Hematopoietic multipotent progenitor cell (in vitro differentiated cells): ENCODE measurements around the gene ENAH. TPM values are rescaled to one million over a fixed set of nuclear protein-coding genes. Genes with fewer than 3 reads are reported as not detected.
"Not testable (repeated sequence)": the region's sequence is repeated elsewhere in the genome, so short reads cannot be mapped to it uniquely, and the experiment has no call there.

Experiments
- DNase-seq, 3 donors: peaks; one replicate each; pipeline ENCODE4 v3.0.0-alpha.2; 2011 to 2015; ENCODE audit warnings: low read depth in 2 of 3, low spot score in 2 of 3
- total RNA-seq: library from RNA; depleted of rRNA; stranded (reverse); fragments of >200 nt; gene quantifications from one replicate; pipeline ENCODE4 v1.2.3, GENCODE V29; 2012

The ENAH gene
- total RNA-seq, 1 donor, result 0.54 TPM

DNA sequence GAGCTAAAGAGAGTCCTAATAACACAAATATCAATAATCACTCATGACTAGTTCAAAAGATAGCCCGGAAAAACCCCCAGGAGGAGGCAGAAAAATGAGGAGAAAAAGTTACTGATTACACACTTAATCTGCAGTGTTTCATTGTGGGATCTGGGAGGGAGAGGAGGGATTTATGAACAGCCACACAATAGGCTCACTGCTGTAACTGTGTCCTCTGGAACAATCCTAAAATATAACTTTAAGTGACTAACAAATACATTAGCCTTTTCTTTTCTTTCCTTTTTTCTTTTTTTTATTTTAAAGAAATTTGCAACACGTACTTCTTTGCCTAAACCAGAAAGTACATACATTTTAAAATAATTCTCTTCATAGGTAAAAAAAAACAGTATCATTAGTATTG, 118.8 kb downstream of the ENAH start:
- no peak for DNase-seq

DNA sequence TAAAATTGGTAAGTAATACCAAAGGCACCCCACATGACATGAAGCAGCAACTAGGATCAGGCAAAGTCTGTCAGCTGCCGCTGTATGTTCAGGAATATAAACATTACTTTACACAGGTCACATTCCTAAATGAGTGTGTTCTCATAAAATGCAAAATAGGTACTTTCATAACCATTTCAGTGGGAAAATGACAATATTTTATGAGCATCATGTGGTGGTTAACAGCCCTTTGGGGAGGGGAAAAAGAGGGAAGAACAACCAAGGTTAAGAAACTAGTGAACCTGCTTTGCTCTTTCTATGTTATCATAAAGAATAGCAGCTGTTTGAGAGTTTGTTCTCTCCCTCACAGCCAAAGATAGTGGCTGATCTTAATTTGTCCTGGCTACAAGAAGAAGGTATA, 119.7 kb downstream of the ENAH start:
- no peak for DNase-seq

DNA sequence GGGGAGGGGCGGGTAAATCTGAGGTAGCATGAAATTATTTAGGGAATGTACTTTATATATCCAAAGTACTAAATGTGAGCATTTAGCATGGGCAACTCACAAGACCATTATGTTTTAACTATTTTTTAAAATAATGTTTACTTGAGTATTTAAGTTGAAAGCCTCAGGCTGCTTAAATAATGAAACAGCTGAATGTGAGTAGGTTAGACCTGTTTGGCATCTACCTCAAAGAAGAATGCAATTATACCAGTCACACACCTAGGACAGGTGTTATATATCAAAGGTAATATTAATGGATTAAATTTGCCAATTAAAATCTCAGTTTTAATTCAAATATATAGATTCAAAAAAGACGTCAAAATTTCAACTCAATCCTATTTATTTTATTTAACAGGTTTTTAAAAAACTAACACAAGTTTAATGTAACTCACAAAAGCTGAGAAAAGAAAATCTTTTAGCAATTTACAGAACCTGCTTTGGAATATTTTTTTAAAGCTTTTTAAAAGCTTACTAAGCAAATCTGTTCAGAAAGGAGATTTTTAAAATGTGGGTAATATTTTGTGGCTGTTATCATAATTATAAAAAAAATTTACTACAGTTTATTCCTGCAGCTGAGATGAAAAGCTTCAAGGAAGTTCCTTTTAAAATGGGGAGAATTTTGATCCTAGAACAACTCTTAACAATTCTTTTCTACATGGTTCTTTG, 120.5 kb downstream of the ENAH start:
- DNase-seq, result no peak

DNA sequence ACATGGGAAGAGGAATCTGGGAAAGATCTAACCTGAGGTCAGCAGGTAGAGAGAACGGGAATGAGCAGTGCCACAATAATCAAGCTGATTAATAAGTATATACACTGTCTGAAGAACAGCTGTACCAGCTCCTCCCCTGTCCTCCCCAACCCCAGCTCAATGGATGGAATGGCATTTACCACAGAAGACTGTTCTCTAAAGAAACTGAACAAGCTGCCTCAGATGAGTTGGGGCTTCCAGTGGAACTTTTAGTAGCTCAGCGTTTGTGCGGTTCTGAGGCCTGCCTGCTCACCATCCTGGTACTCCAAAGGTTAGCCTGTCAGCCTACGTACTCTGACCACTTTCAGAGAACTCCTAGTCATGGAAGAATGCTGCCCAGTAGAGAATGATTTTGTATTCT, 123.2 kb downstream of the ENAH start:
- no peak for DNase-seq

DNA sequence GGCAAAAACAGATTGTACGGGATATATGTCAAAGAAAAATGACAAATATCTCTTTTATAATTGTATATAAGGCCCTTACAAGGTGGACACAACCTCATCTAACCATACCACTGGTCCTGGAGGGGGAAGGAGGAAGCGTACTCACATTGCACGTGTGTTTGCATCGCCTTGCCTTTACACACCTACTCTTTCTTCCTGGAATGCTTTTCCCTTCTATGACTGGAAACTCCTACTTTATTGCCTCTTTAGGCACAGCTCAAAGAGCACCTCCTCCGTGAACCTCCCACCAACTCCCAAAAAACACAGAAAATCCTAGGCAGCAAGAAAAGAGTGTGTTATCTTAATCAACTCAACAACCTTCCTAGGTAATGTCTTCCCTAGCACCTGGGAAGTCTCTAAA, 125.3 kb downstream of the ENAH start:
- no peak for DNase-seq

DNA sequence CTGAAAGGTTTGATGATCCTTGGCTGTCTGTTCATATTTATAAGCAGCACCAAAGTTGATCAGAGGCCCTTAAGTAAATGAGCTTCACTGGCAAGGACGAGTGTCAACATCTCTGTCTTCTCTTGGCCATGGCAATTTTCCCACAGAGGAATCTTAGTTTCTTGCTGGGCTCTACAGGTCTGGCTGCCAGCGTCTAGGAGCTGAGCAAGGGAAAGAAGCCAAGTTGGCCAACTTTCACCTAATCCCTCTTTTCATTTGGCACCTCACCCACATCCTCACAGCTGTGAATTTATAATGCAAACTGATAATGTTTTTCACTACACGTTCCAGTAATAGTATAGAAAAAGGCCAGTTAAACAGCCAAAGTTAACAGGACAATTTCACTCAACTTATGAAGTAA, 126.0 kb downstream of the ENAH start:
- DNase-seq, result no peak

DNA sequence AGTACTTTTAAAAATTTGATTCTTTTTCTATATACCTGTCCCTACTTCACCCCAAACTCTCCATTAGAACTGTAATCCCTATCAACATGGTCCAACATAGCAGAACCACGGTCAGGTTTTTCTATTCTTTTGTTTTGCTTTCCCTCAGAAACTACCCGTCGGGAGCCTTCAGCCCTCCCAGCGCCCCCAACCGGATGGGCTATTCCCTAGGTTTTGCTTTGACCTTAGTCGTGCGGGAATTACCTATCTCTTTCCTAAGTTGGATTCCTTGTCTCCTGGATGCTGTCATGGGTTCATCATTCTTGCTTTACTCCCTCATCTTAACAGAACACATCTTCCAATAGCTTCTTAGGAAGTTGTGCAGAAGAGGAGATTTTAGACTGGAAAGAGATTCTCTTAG, 127.5 kb downstream of the ENAH start:
- DNase-seq, result no peak

DNA sequence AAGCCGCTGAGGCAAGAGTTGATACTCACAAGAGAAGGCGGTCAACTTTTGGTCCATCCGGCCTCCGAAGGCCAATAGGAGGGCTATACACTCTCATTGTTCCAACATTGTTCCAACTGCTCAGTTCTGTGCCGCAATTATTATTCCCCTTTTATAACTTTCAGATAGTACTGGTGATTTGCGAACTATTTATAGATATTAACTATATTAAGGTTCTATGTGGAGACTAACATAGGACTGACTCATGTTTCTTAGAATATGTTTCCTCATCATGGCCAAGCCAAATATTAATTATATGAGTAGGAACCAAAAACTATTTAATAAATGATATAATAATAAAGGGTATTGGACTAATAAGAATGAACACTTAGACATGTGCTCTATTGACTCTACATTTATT, 128.4 kb downstream of the ENAH start:
- no peak for DNase-seq

DNA sequence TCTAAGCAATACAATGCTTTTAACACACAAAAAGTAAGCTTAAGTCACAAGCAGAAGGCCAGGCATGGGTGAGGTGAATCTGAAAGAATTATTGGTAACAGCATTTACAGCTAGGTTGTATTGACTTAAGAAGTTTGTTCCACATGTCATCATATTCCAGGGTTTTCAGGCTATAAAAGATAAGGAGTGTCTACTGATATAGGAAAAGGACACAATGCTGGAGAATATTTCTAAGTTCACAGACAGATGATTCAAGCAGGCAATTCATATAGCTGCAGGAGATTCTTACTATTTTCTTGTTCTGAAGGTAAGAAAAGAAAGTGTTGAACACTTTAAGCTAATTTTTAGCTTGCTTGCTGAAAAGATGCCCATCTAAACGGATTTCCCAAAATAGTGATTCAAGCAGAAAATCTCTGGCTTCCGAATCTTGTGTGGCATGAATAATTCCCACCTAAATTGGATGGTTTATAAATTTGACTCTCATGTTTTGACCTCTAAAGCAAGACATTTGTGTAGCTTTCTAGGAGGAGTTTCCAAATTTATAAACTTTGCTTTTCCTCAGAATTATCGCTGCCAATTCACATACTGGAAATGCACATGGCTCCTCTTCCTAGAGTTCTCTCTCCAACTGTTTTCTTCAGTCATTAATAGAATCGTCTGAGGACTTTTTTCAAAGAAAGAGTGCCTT, 129.5 kb downstream of the ENAH start:
- no peak for DNase-seq

DNA sequence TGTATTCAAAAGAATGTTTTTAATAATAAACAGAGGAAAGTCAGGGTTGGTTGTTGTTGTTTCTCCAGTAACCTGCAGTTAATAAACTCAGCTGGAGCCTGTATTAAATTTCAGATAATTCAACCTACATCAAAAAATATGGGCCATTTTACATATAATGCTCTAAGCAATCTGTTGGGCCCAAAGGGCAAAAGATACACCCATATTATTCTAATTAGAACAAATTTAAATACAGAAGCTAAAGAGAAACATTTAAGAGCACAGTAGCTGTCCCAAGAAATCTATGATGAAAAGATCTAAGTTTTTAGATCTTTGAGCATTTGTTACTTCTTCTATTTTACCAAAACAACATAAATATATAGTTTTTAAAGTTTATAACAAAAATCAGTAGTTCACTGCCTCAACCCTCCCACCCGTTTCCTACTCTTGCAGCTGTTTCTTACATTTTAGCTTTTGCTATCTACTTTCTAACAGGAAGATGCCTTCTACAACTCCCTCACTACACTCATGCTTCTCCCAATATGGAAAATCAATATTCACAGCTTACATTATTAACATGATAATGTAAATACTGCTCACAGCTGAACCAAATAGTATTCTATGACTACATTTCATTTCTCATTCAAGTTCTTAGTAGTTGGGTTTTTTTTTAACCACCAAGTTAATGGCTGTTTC, 130.2 kb downstream of the ENAH start:
- no peak for DNase-seq

DNA sequence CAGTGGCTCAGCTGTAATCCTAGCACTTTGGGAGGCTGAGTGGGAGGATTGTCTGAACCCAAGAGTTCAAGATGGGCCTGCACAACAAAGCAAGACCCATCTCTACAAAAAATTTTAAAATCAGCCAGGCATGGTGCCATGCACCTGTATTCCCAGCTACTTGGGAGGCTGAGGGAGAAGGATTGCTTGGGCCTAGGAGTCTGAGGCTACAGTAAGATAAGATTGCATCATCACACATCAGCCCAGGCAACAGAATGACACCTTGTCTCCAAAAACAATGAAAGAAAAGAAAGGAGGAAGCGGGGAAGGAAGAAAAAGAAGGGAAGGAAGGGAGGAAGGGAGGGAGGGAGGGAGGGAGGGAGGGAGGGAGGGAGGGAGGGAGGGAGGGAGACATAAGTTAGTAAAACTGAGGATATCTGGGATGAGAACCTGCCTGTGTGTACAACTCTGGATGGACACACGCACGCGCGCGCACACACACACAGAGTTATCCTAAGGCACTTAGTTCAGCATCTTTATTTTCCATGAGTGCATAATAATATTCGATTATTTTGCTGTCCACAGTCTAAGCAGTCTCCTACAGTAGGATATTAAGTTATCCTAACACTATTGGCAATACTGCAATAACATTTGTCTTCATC, 132.2 kb downstream of the ENAH start:
- no peak for DNase-seq

DNA sequence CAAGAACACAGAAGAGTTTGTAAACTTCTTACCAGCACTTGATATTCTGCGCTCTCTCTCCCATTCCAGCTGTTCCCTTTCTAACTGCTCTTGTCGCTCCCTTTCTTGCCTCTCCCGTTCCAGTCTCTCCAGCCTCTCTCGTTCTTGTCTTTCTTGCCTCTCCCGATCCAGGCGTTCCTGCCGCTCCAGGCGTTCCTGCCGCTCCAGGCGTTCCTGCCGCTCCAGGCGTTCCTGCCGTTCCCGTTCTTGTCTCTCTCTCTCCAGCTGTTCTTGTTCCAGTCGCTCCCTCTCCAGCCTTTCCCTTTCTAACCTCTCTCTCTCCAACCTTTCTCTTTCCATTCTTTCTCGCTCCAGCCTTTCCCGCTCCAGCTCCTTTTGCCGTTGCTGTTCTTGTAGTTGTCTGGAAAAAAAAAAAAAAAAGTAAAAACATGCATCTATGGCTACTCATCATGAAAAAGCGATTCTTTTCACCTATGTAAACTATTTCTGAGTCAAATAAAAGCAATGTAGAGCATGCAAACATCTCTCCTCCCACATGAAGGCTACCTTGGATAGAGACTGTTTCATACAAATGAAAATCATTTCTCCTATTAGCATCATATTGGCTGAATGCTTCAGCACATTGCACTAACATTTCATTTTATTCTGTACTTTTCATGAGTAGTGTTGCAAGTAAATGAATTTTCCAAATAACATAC, 133.6 kb downstream of the ENAH start:
- no peak for DNase-seq

DNA sequence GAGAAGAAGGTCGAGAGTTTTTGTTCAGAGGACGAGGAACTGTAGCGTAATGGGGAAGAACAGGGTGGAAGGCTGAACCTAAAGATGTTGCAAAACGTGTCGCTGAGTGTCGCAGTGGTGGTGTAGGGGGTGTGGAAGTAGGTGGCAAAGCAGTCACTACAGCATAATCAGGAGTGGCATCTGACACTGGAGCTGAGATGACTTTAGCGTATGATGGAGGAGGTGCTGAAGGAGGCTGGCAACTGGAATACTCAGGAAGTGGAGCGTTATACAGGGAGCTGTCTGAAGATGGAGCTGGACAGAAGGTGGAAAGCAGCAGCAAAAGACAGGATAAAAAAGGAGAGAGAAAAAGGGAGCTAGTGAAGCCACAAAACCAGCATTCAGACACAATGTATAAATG, 135.2 kb downstream of the ENAH start:
- DNase-seq, result no peak

DNA sequence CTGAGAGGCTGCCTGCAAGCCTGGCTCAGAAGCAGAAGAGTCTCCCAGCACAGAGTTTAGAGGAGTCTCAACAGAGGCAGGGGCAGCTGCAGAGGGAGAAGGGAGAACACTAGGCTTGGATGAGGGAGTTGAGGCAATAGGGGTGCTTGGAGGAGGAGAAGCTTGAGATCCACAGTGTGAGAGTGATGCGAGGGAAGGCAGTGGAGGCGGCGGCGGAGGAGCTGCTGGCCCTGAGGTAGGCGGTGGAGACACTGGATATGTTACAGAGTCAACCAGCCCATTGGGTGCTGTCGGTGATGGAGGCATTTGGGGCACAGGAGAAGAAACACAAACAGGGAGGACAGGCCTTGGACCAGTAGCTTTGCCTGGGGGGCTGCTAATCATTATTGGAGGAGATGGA, 135.7 kb downstream of the ENAH start:
- no peak for DNase-seq

DNA sequence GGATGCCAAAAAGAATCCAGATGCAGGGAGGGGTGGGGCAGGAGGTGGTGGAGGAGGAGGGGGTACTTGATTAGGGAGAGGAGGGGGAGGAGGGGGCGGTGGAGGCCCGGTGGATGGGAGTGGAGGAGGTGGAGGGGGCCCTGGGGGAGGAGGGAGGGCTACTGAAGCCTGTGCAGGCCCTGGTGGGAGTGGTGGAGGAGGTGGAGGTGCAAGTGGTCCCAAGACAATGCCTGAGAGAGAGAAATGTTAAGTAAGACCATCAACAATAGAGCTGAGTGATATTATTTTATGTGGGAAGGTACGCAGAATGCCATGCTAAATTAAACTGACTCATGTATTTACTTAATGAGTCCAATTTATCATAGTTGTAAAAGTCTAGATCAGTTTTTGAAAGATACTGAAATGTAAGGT, 138.2 kb downstream of the ENAH start:
- DNase-seq, result no peak

DNA sequence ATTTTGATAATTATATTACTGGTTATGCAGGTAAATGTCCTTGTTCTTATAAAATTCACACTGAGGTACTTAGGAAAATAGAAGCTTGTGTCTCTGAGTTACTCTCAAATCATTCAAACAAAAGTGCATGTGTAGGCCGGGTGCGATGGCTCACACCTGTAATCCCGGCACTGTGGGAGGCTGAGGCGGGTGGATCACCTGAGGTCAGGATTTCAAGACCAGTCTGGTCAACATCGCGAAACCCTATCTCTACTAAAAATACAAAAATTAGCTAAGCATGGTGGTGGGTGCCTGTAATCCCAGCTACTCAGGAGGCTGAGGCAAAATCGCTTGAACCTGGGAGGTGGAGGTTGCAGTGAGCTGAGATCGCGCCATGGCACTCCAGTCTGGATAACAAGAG, 139.3 kb downstream of the ENAH start:
- DNase-seq, result not testable (repeated sequence)

DNA sequence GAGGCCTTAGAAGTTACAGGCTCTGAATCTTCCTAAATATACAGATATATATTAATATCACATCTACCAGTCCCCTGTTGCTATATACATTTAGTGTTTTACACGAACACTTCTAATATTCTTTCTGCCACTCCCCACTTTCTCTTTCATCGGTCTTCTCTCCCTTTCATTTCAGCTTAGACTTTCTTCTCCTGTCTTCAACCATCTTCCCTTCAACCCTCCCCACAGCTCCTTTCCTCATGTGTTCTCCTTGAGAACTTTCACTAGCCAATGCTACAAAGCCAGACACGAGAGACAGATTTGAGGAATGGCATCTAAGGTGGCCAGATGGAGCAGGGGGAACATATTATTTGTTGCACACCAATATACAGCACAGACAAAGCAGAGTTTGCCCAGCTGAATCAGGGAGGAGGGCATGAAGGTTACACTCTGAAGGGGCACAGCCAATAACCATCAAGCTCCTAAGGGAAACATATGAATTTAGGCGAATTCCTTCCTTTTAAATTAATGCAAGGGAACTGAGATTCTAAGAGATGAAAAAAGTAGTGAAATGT, 141.0 kb downstream of the ENAH start:
- no peak for DNase-seq

DNA sequence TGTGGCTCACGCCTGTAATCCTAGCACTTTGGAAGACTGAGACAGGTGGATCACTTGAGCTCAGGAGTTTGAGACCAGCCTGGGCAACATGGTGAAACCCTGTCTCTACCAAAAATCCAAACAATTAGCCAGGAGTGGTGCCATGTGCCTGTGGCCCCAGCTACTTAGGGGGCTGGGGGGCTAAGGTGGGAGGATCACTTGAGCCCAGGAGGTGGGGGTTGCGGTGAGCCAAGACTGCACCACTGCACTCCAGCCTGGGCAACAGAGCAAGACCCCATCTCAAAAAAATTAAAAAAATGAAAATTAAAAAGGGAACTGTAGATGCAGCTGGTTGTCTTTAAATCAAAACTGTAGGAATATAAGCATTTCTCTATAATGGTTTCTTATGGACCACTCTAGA, 142.2 kb downstream of the ENAH start:
- DNase-seq, result not testable (repeated sequence)

DNA sequence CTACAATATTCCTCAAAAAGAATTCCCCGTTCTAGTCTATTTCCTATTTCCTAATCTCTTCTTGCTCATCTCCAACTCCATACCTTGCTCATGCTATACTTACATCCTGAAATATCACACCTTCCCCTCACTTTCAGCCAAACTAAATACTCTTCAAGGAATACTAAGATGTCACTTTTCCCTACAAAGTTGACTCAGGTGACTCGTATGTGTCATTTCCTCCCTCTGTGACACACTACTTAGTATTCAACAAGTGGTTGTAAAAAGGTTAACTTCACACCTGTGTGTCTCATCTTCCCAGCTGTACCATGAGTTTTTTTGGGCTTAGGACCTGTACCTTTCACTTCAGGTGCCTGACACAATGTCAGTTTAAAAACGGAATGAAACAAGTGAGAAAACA, 143.2 kb downstream of the ENAH start:
- no peak for DNase-seq

DNA sequence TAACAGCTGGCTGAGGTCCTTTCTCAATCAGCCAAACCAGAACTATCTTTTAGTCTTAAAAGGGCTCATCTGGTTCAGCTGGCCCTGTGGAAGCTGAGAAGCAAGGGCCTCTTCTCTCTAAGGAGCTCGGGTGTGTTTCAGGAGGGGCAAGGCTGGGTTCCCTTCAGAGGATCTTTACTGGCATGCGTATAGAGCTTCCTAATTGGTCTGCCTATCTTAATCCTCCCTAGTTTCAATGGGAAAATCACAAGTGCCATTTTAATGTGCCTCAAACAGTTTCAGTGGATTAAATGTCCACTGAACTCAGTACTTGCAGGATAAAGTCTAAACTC, 143.6 kb downstream of the ENAH start:
- no peak for DNase-seq
